Mesothelial cell of epicardium (in vitro differentiated cells): ENCODE results near the gene MFAP2. TPM values are rescaled to one million over a fixed set of nuclear protein-coding genes. Genes with fewer than 3 reads are reported as not detected.

Experiments
- DNase-seq, 2 experiments: peaks; one replicate each; pipeline ENCODE4 v3.0.0; 2021; ENCODE audit warnings: low spot score in 2 of 2; ENCODE audit not compliant: unreplicated experiment in 2 of 2
- H3K27ac Mint-ChIP-seq: 2 replicates; pipeline ENCODE4 v1.8.0; 2021; ENCODE audit warnings: mixed read lengths
- H3K27me3 Mint-ChIP-seq: 2 replicates; pipeline ENCODE4 v1.8.0; 2021; ENCODE audit warnings: low read depth, mixed read lengths
- H3K36me3 Mint-ChIP-seq: 2 replicates; pipeline ENCODE4 v1.8.0; 2021; ENCODE audit warnings: mixed read lengths
- H3K4me1 Mint-ChIP-seq: 2 replicates; pipeline ENCODE4 v1.8.0; 2021; ENCODE audit warnings: mixed read lengths
- H3K4me3 Mint-ChIP-seq: 2 replicates; pipeline ENCODE4 v1.8.0; 2021; ENCODE audit warnings: mild to moderate bottlenecking, moderate library complexity, mixed read lengths
- H3K9me3 Mint-ChIP-seq: 2 replicates; pipeline ENCODE4 v1.8.0; 2021; ENCODE audit warnings: mixed read lengths
- CTCF ChIP-seq: fragments of 200-600 bp; sonication (generic); IDR thresholded peaks from one replicate; pipeline ENCODE4 v1.5.0; 2021; ENCODE audit warnings: antibody characterized with exemption; ENCODE audit not compliant: unreplicated experiment
- total RNA-seq: library from RNA; stranded (reverse); gene quantifications from 3 replicates; pipeline ENCODE4 v1.2.1, GENCODE V29; 2021

The MFAP2 gene
- total RNA-seq, 1 donor from 2014 or later, result 445 TPM

GRCh38 chr1:17005365-17005740, 24.9 kb upstream of the MFAP2 start:
- no peaks in the 10 kb centered on the region for H3K27me3 Mint-ChIP-seq
- H3K4me3 Mint-ChIP-seq, result no peak overlapping the region
- no peak overlapping the region for H3K27ac Mint-ChIP-seq
- no peaks in the 10 kb centered on the region for H3K9me3 Mint-ChIP-seq
- H3K36me3 Mint-ChIP-seq, result peaks cover 17% of the 10 kb centered on the region
- H3K4me1 Mint-ChIP-seq, result peaks cover 4% of the 10 kb centered on the region
- TF ChIP-seq CTCF, result no peak
- no peak for DNase-seq

GRCh38 chr1:17004466-17005364, 24.3 kb upstream of the MFAP2 start:
- no peaks in the 10 kb centered on the region for H3K4me1 Mint-ChIP-seq
- H3K9me3 Mint-ChIP-seq, result no peaks in the 10 kb centered on the region
- TF ChIP-seq CTCF, result no peak
- no peak for DNase-seq
- H3K27me3 Mint-ChIP-seq, result no peaks in the 10 kb centered on the region
- no peak overlapping the region for H3K4me3 Mint-ChIP-seq
- peaks cover 18% of the 10 kb centered on the region for H3K36me3 Mint-ChIP-seq
- no peak overlapping the region for H3K27ac Mint-ChIP-seq

DNA sequence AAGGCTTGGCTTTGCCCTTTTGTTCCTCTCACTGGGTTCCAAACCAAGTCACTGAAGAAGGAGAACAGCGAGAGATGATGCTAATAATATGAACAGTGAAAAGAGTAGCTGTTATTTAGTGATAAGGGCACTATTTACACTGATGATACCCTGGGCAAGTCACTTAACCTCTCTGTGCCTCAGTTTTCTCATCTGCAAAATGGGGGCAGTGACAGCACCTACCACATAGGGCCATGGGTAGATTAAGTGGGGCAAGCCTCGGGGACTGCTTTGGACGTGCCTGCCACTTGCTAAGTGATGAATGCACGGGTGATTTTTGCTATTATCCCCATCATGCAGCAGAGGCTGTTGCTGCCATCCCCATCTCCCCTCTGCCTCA, 22.1 kb upstream of the MFAP2 start:
- peaks cover 25% of the 10 kb centered on the region for H3K36me3 Mint-ChIP-seq
- H3K4me3 Mint-ChIP-seq, result no peak overlapping the region
- no peaks in the 10 kb centered on the region for H3K4me1 Mint-ChIP-seq
- H3K27ac Mint-ChIP-seq, result no peak overlapping the region
- H3K27me3 Mint-ChIP-seq, result no peaks in the 10 kb centered on the region
- DNase-seq, result no peak
- H3K9me3 Mint-ChIP-seq, result no peaks in the 10 kb centered on the region
- no peak for TF ChIP-seq CTCF

GRCh38 chr1:17001760-17002523, 21.5 kb upstream of the MFAP2 start:
- no peak for TF ChIP-seq CTCF
- no peaks in the 10 kb centered on the region for H3K27me3 Mint-ChIP-seq
- H3K9me3 Mint-ChIP-seq, result no peaks in the 10 kb centered on the region
- peaks cover 25% of the 10 kb centered on the region for H3K36me3 Mint-ChIP-seq
- no peak overlapping the region for H3K27ac Mint-ChIP-seq
- no peak for DNase-seq
- H3K4me3 Mint-ChIP-seq, result no peak overlapping the region
- H3K4me1 Mint-ChIP-seq, result no peaks in the 10 kb centered on the region

DNA sequence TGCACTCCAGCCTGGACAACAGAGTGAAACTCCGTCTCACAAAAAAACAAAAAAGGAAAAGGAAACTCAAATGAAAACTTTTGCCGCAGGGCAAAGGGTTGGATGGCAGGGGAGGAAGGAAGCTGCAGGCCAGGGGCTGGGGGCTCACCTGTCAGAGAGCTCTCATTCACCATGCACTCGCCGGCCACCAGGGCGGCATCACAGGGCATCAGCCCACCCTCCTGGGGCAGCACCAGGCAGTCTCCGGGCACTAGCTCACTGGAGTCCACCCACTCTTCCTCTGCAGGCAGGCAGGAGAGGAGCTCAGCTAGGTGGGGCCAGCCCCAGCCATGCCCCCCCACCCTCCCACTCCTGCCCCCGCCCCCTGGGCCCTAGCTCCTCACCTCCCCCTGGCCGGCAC, 19.4 kb upstream of the MFAP2 start:
- no peak for DNase-seq
- Mint-ChIP-seq H3K27ac (no peak overlapping the region), H3K27me3 (no peaks in the 10 kb centered on the region), H3K36me3 (peaks cover 29% of the 10 kb centered on the region), H3K4me1 (no peaks in the 10 kb centered on the region), H3K9me3 (no peaks in the 10 kb centered on the region), H3K4me3 (no peak overlapping the region)
- no peak for TF ChIP-seq CTCF
